Adipocyte (in vitro differentiated cells): Measurements from ENCODE around the gene HIC2.
"Not testable (repeated sequence)": the region's sequence is repeated elsewhere in the genome, so short reads cannot be mapped to it uniquely, and the experiment has no call there.

Experiments used
- DNase-seq: peaks from one replicate; pipeline ENCODE4 v3.0.0-alpha.2; 2015; ENCODE audit warnings: low read depth
- H3K27me3 ChIP-seq: replicated peaks from 2 replicates; pipeline ENCODE4 v1.7.0; 2013; ENCODE audit warnings: mild to moderate bottlenecking, low read length, moderate library complexity; ENCODE audit not compliant: control insufficient read depth, insufficient read depth
- H3K36me3 ChIP-seq: 2 replicates; pipeline ENCODE4 v1.7.0; 2013; ENCODE audit warnings: low read length, mild to moderate bottlenecking, moderate library complexity; ENCODE audit not compliant: control insufficient read depth, insufficient read depth, severe bottlenecking
- H3K4me1 ChIP-seq: 2 replicates; pipeline ENCODE4 v1.7.0; 2013; ENCODE audit warnings: mild to moderate bottlenecking, low read length, moderate library complexity; ENCODE audit not compliant: control insufficient read depth, insufficient read depth
- H3K4me3 ChIP-seq: 2 replicates; pipeline ENCODE4 v1.7.0; 2013; ENCODE audit warnings: mild to moderate bottlenecking, low read length, moderate library complexity
- H3K9ac ChIP-seq: 2 replicates; pipeline ENCODE4 v1.7.0; 2013; ENCODE audit warnings: mild to moderate bottlenecking, low read length, moderate library complexity
- H3K9me3 ChIP-seq: 2 replicates; pipeline ENCODE4 v1.7.0; 2013; ENCODE audit warnings: mild to moderate bottlenecking, low read length, moderate library complexity; ENCODE audit not compliant: control insufficient read depth

Gene HIC2

GRCh38 chr22:21446128-21446826, 29.1 kb downstream of the HIC2 start:
- H3K4me1 ChIP-seq, result no peaks in the 10 kb centered on the region
- no peaks in the 10 kb centered on the region for H3K27me3 ChIP-seq
- H3K4me3 ChIP-seq, result no peak overlapping the region
- no peaks in the 10 kb centered on the region for H3K9me3 ChIP-seq
- no peak overlapping the region for H3K9ac ChIP-seq
- H3K36me3 ChIP-seq, result peaks cover 22% of the 10 kb centered on the region
- no peak for DNase-seq

GRCh38 chr22:21446827-21447690, 29.9 kb downstream of the HIC2 start:
- Histone ChIP-seq H3K4me1 (no peaks in the 10 kb centered on the region), H3K9ac (no peak overlapping the region), H3K9me3 (no peaks in the 10 kb centered on the region), H3K27me3 (no peaks in the 10 kb centered on the region), H3K36me3 (peaks cover 22% of the 10 kb centered on the region), H3K4me3 (no peak overlapping the region)
- DNase-seq, result no peak

GRCh38 chr22:21447694-21448402, 30.7 kb downstream of the HIC2 start:
- H3K9ac ChIP-seq, result no peak overlapping the region
- DNase-seq, result no peak
- peaks cover 22% of the 10 kb centered on the region for H3K36me3 ChIP-seq
- no peaks in the 10 kb centered on the region for H3K4me1 ChIP-seq
- no peak overlapping the region for H3K4me3 ChIP-seq
- no peaks in the 10 kb centered on the region for H3K27me3 ChIP-seq
- no peaks in the 10 kb centered on the region for H3K9me3 ChIP-seq

GRCh38 chr22:21448627-21449416, 31.7 kb downstream of the HIC2 start:
- no peaks in the 10 kb centered on the region for H3K9me3 ChIP-seq
- peaks cover 22% of the 10 kb centered on the region for H3K36me3 ChIP-seq
- no peaks in the 10 kb centered on the region for H3K27me3 ChIP-seq
- no peaks in the 10 kb centered on the region for H3K4me1 ChIP-seq
- H3K4me3 ChIP-seq, result no peak overlapping the region
- H3K9ac ChIP-seq, result no peak overlapping the region
- no peak for DNase-seq

GRCh38 chr22:21449531-21450319, 32.6 kb downstream of the HIC2 start:
- DNase-seq, result no peak
- H3K4me3 ChIP-seq, result no peak overlapping the region
- H3K27me3 ChIP-seq, result no peaks in the 10 kb centered on the region
- H3K9ac ChIP-seq, result no peak overlapping the region
- H3K4me1 ChIP-seq, result no peaks in the 10 kb centered on the region
- H3K36me3 ChIP-seq, result peaks cover 22% of the 10 kb centered on the region
- H3K9me3 ChIP-seq, result no peaks in the 10 kb centered on the region

- peaks cover 18% of the 10 kb centered on the region for H3K36me3 ChIP-seq
- no peak for DNase-seq
Observed at GRCh38 chr22:21450320-21450831, 33.2 kb downstream of the HIC2 start.

GRCh38 chr22:21450858-21451353, 33.7 kb downstream of the HIC2 start:
- Histone ChIP-seq H3K36me3 (peaks cover 15% of the 10 kb centered on the region), H3K4me3 (no peak overlapping the region), H3K9ac (no peak overlapping the region), H3K4me1 (no peaks in the 10 kb centered on the region), H3K27me3 (no peaks in the 10 kb centered on the region), H3K9me3 (no peaks in the 10 kb centered on the region)
- DNase-seq, result no peak

More at GRCh38 chr22:21450320-21450831, 33.2 kb downstream of the HIC2 start:
- Histone ChIP-seq H3K4me1 (no peaks in the 10 kb centered on the region), H3K9ac (no peak overlapping the region), H3K9me3 (no peaks in the 10 kb centered on the region), H3K4me3 (no peak overlapping the region), H3K27me3 (no peaks in the 10 kb centered on the region)

GRCh38 chr22:21451545-21452520, 34.7 kb downstream of the HIC2 start:
- Histone ChIP-seq H3K4me1 (no peaks in the 10 kb centered on the region), H3K27me3 (no peaks in the 10 kb centered on the region), H3K4me3 (no peak overlapping the region), H3K9ac (no peak overlapping the region), H3K36me3 (peaks cover 6% of the 10 kb centered on the region), H3K9me3 (no peaks in the 10 kb centered on the region)
- no peak for DNase-seq

GRCh38 chr22:21452666-21453065, 35.5 kb downstream of the HIC2 start:
- H3K4me1 ChIP-seq, H3K36me3 ChIP-seq, DNase-seq, H3K27me3 ChIP-seq, H3K9ac ChIP-seq, H3K4me3 ChIP-seq, H3K9me3 ChIP-seq: not testable (repeated sequence)
